ENCODE measurements around the gene TUBA3D.
"Not testable (repeated sequence)": the region's sequence is repeated elsewhere in the genome, so short reads cannot be mapped to it uniquely, and the experiment has no call there.

DNA sequence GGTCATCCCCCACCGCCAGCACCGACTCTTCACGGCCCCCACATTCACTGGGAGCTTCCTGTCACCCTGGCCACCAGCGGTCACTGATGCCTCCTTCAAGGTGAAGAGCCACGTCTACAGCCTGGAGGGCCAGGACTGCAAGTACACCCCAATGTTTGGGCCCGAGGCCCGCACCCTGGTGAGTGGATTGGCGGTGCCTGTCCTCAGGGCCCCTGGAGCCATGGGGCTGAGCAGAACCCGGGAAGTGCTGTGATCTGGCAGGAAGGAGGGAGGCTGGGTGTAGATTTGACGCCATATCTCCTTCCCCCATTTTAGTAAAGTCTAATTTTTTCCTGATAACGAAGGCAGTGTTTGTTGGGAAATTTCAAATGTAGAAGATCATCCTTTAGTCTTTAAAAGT, 42.6 kb downstream of the TUBA3D start:
- not testable (repeated sequence) for TF ChIP-seq HCFC1 (IDR thresholded peaks at IDR 0.05; ENCODE audit: low read length); NFIC (IDR thresholded peaks at IDR 0.05; ENCODE audit: low read depth, low read length); CEBPB (IDR thresholded peaks at IDR 0.05; ENCODE audit: borderline replicate concordance in 1 of 2, low read depth in 2 of 2, low read length in 2 of 2); DPF2 (IDR thresholded peaks at IDR 0.05); POLR2A (IDR thresholded peaks at IDR 0.05; ENCODE audit: low read depth, low read length); SIN3A (IDR thresholded peaks at IDR 0.05; ENCODE audit: low read depth, low read length); MXI1 (IDR thresholded peaks at IDR 0.05; ENCODE audit: low read depth, low read length); YY1 (IDR thresholded peaks at IDR 0.05; ENCODE audit: low read depth, low read length)
- TF ChIP-seq, protein P1, sequence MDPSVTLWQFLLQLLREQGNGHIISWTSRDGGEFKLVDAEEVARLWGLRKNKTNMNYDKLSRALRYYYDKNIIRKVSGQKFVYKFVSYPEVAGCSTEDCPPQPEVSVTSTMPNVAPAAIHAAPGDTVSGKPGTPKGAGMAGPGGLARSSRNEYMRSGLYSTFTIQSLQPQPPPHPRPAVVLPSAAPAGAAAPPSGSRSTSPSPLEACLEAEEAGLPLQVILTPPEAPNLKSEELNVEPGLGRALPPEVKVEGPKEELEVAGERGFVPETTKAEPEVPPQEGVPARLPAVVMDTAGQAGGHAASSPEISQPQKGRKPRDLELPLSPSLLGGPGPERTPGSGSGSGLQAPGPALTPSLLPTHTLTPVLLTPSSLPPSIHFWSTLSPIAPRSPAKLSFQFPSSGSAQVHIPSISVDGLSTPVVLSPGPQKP (IDR thresholded peaks at IDR 0.05; ENCODE audit: low read depth, low read length) = not testable (repeated sequence)
- TF ChIP-seq, protein P2, sequence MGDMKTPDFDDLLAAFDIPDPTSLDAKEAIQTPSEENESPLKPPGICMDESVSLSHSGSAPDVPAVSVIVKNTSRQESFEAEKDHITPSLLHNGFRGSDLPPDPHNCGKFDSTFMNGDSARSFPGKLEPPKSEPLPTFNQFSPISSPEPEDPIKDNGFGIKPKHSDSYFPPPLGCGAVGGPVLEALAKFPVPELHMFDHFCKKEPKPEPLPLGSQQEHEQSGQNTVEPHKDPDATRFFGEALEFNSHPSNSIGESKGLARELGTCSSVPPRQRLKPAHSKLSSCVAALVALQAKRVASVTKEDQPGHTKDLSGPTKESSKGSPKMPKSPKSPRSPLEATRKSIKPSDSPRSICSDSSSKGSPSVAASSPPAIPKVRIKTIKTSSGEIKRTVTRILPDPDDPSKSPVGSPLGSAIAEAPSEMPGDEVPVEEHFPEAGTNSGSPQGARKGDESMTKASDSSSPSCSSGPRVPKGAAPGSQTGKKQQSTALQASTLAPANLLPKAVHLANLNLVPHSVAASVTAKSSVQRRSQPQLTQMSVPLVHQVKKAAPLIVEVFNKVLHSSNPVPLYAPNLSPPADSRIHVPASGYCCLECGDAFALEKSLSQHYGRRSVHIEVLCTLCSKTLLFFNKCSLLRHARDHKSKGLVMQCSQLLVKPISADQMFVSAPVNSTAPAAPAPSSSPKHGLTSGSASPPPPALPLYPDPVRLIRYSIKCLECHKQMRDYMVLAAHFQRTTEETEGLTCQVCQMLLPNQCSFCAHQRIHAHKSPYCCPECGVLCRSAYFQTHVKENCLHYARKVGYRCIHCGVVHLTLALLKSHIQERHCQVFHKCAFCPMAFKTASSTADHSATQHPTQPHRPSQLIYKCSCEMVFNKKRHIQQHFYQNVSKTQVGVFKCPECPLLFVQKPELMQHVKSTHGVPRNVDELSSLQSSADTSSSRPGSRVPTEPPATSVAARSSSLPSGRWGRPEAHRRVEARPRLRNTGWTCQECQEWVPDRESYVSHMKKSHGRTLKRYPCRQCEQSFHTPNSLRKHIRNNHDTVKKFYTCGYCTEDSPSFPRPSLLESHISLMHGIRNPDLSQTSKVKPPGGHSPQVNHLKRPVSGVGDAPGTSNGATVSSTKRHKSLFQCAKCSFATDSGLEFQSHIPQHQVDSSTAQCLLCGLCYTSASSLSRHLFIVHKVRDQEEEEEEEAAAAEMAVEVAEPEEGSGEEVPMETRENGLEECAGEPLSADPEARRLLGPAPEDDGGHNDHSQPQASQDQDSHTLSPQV (IDR thresholded peaks at IDR 0.05) = not testable (repeated sequence)
